Measurements from ENCODE around the gene PHLDB3.
A peak's percentile ranks its signal among the peaks of the same experiment; 100 is the strongest.
"Not testable (repeated sequence)": the region's sequence is repeated elsewhere in the genome, so short reads cannot be mapped to it uniquely, and the experiment has no call there.

PHLDB3 gene

GRCh38 chr19:43452582-43452981, 52.0 kb downstream of the PHLDB3 start:
- Histone ChIP-seq H3K9ac (ENCODE audit: low read length) (no peak overlapping the region), H3K27me3 (replicated peaks; ENCODE audit: control insufficient read depth, insufficient read depth, low read length) (peaks cover 5% of the 10 kb centered on the region), H3K4me3 (ENCODE audit: low read length) (no peak overlapping the region), H3K4me1 (ENCODE audit: control insufficient read depth, insufficient read depth, low read length) (peaks cover 14% of the 10 kb centered on the region), H3K9me3 (ENCODE audit: control insufficient read depth, low read length) (peaks cover 4% of the 10 kb centered on the region), H3K36me3 (ENCODE audit: control insufficient read depth, insufficient read depth, low read length, severe bottlenecking) (no peaks in the 10 kb centered on the region)
- no peak for DNase-seq (ENCODE audit: low read depth)

- peak; percentile 74 for DNase-seq (ENCODE audit: low read depth)
- H3K9me3 ChIP-seq (ENCODE audit: control insufficient read depth, low read length): peaks cover 4% of the 10 kb centered on the region
- peak overlapping the region; percentile 39 for H3K9ac ChIP-seq (ENCODE audit: low read length)
- peaks cover under 1% of the 10 kb centered on the region for H3K27me3 ChIP-seq (replicated peaks; ENCODE audit: control insufficient read depth, insufficient read depth, low read length)
- no peaks in the 10 kb centered on the region for H3K36me3 ChIP-seq (ENCODE audit: control insufficient read depth, insufficient read depth, low read length, severe bottlenecking)
- H3K4me1 ChIP-seq (ENCODE audit: control insufficient read depth, insufficient read depth, low read length): peaks cover 9% of the 10 kb centered on the region
- no peak overlapping the region for H3K4me3 ChIP-seq (ENCODE audit: low read length)
These were observed 54.0 kb downstream of the PHLDB3 start for GRCh38 chr19:43450545-43450997.

GRCh38 chr19:43447655-43448054, 56.9 kb downstream of the PHLDB3 start:
- Histone ChIP-seq H3K9ac (ENCODE audit: low read length) (no peak overlapping the region), H3K4me3 (ENCODE audit: low read length) (no peak overlapping the region), H3K9me3 (ENCODE audit: control insufficient read depth, low read length) (peaks cover 2% of the 10 kb centered on the region), H3K27me3 (replicated peaks; ENCODE audit: control insufficient read depth, insufficient read depth, low read length) (no peaks in the 10 kb centered on the region), H3K36me3 (ENCODE audit: control insufficient read depth, insufficient read depth, low read length, severe bottlenecking) (no peaks in the 10 kb centered on the region), H3K4me1 (ENCODE audit: control insufficient read depth, insufficient read depth, low read length) (peaks cover 7% of the 10 kb centered on the region)
- DNase-seq (ENCODE audit: low read depth): no peak

GRCh38 chr19:43446746-43447489, 57.6 kb downstream of the PHLDB3 start:
- Histone ChIP-seq H3K36me3 (ENCODE audit: control insufficient read depth, insufficient read depth, low read length, severe bottlenecking) (no peaks in the 10 kb centered on the region), H3K4me1 (ENCODE audit: control insufficient read depth, insufficient read depth, low read length) (peaks cover 7% of the 10 kb centered on the region), H3K4me3 (ENCODE audit: low read length) (no peak overlapping the region), H3K9ac (ENCODE audit: low read length) (no peak overlapping the region), H3K27me3 (replicated peaks; ENCODE audit: control insufficient read depth, insufficient read depth, low read length) (no peaks in the 10 kb centered on the region), H3K9me3 (ENCODE audit: control insufficient read depth, low read length) (no peaks in the 10 kb centered on the region)
- peak; percentile 91 for DNase-seq (ENCODE audit: low read depth)

- Histone ChIP-seq H3K36me3 (ENCODE audit: control insufficient read depth, insufficient read depth, low read length, severe bottlenecking) (no peaks in the 10 kb centered on the region), H3K27me3 (replicated peaks; ENCODE audit: control insufficient read depth, insufficient read depth, low read length) (no peaks in the 10 kb centered on the region), H3K9ac (ENCODE audit: low read length) (no peak overlapping the region), H3K4me1 (ENCODE audit: control insufficient read depth, insufficient read depth, low read length) (peaks cover 1% of the 10 kb centered on the region), H3K4me3 (ENCODE audit: low read length) (no peak overlapping the region), H3K9me3 (ENCODE audit: control insufficient read depth, low read length) (no peaks in the 10 kb centered on the region)
- no peak for DNase-seq (ENCODE audit: low read depth)
These were observed 59.1 kb downstream of the PHLDB3 start for GRCh38 chr19:43445426-43445825.

GRCh38 chr19:43444531-43445287, 59.8 kb downstream of the PHLDB3 start:
- no peaks in the 10 kb centered on the region for H3K4me1 ChIP-seq (ENCODE audit: control insufficient read depth, insufficient read depth, low read length)
- no peak for DNase-seq (ENCODE audit: low read depth)
- H3K27me3 ChIP-seq (replicated peaks; ENCODE audit: control insufficient read depth, insufficient read depth, low read length): no peaks in the 10 kb centered on the region
- H3K9ac ChIP-seq (ENCODE audit: low read length): no peak overlapping the region
- no peak overlapping the region for H3K4me3 ChIP-seq (ENCODE audit: low read length)
- no peaks in the 10 kb centered on the region for H3K36me3 ChIP-seq (ENCODE audit: control insufficient read depth, insufficient read depth, low read length, severe bottlenecking)
- peaks cover under 1% of the 10 kb centered on the region for H3K9me3 ChIP-seq (ENCODE audit: control insufficient read depth, low read length)

- not testable (repeated sequence) for H3K9ac ChIP-seq (ENCODE audit: low read length); H3K4me3 ChIP-seq (ENCODE audit: low read length); H3K27me3 ChIP-seq (replicated peaks; ENCODE audit: control insufficient read depth, insufficient read depth, low read length)
These were observed 60.5 kb downstream of the PHLDB3 start for GRCh38 chr19:43444091-43444490.

GRCh38 chr19:43441716-43442115, 62.8 kb downstream of the PHLDB3 start:
- Histone ChIP-seq H3K9me3 (ENCODE audit: control insufficient read depth, low read length) (peaks cover 4% of the 10 kb centered on the region), H3K4me1 (ENCODE audit: control insufficient read depth, insufficient read depth, low read length) (peaks cover 9% of the 10 kb centered on the region), H3K36me3 (ENCODE audit: control insufficient read depth, insufficient read depth, low read length, severe bottlenecking) (no peaks in the 10 kb centered on the region), H3K27me3 (replicated peaks; ENCODE audit: control insufficient read depth, insufficient read depth, low read length) (no peaks in the 10 kb centered on the region), H3K9ac (ENCODE audit: low read length) (no peak overlapping the region), H3K4me3 (ENCODE audit: low read length) (no peak overlapping the region)
- peak; percentile 21 for DNase-seq (ENCODE audit: low read depth)

More at GRCh38 chr19:43444091-43444490, 60.5 kb downstream of the PHLDB3 start:
- not testable (repeated sequence) for H3K4me1 ChIP-seq (ENCODE audit: control insufficient read depth, insufficient read depth, low read length); H3K36me3 ChIP-seq (ENCODE audit: control insufficient read depth, insufficient read depth, low read length, severe bottlenecking); DNase-seq (ENCODE audit: low read depth); H3K9me3 ChIP-seq (ENCODE audit: control insufficient read depth, low read length)

- H3K27me3 ChIP-seq (replicated peaks; ENCODE audit: control insufficient read depth, insufficient read depth, low read length): no peaks in the 10 kb centered on the region
- peaks cover 9% of the 10 kb centered on the region for H3K4me1 ChIP-seq (ENCODE audit: control insufficient read depth, insufficient read depth, low read length)
These were observed 64.9 kb downstream of the PHLDB3 start for GRCh38 chr19:43439709-43440063.

GRCh38 chr19:43439032-43439708, 65.4 kb downstream of the PHLDB3 start:
- Histone ChIP-seq H3K9ac (ENCODE audit: low read length) (no peak overlapping the region), H3K4me3 (ENCODE audit: low read length) (no peak overlapping the region), H3K36me3 (ENCODE audit: control insufficient read depth, insufficient read depth, low read length, severe bottlenecking) (no peaks in the 10 kb centered on the region), H3K9me3 (ENCODE audit: control insufficient read depth, low read length) (peaks cover 4% of the 10 kb centered on the region), H3K4me1 (ENCODE audit: control insufficient read depth, insufficient read depth, low read length) (peaks cover 9% of the 10 kb centered on the region), H3K27me3 (replicated peaks; ENCODE audit: control insufficient read depth, insufficient read depth, low read length) (no peaks in the 10 kb centered on the region)
- DNase-seq (ENCODE audit: low read depth): peak; percentile 41

More at GRCh38 chr19:43439709-43440063, 64.9 kb downstream of the PHLDB3 start:
- Histone ChIP-seq H3K9ac (ENCODE audit: low read length) (no peak overlapping the region), H3K4me3 (ENCODE audit: low read length) (no peak overlapping the region), H3K9me3 (ENCODE audit: control insufficient read depth, low read length) (peaks cover 4% of the 10 kb centered on the region), H3K36me3 (ENCODE audit: control insufficient read depth, insufficient read depth, low read length, severe bottlenecking) (no peaks in the 10 kb centered on the region)
- DNase-seq (ENCODE audit: low read depth): no peak
